KMS-11 (cell line): ENCODE data around the gene NAPEPLD.

Experiments used
- H2AFZ ChIP-seq: fragments of 200-600 bp; sonication (generic); 2 replicates; pipeline ENCODE4 v1.6.1; 2016; ENCODE audit warnings: antibody characterized with exemption, mixed run types, low read depth
- H3K27ac ChIP-seq: fragments of 200-600 bp; sonication (generic); 2 replicates; pipeline ENCODE4 v1.6.1; 2016; ENCODE audit warnings: mild to moderate bottlenecking, mixed run types
- H3K27me3 ChIP-seq: fragments of 200-600 bp; sonication (generic); 2 replicates; pipeline ENCODE4 v1.6.1; 2017; ENCODE audit warnings: mild to moderate bottlenecking, low read depth, mixed run types, moderate library complexity; ENCODE audit not compliant: insufficient read depth
- H3K36me3 ChIP-seq: fragments of 200-600 bp; sonication (generic); 2 replicates; pipeline ENCODE4 v1.6.1; 2017; ENCODE audit warnings: mild to moderate bottlenecking, mixed run types; ENCODE audit not compliant: insufficient read depth
- H3K4me1 ChIP-seq: fragments of 200-600 bp; sonication (generic); 2 replicates; pipeline ENCODE4 v1.6.1; 2016; ENCODE audit warnings: mild to moderate bottlenecking, low read depth, mixed run types; ENCODE audit not compliant: poor library complexity, severe bottlenecking
- H3K4me2 ChIP-seq: fragments of 200-600 bp; sonication (generic); 2 replicates; pipeline ENCODE4 v1.7.0; 2016; ENCODE audit warnings: mild to moderate bottlenecking, mixed run types
- H3K4me3 ChIP-seq: fragments of 200-600 bp; sonication (generic); IDR thresholded peaks from 2 replicates; pipeline ENCODE4 v1.6.1; 2017; ENCODE audit warnings: low read depth, low read length, mixed read lengths; ENCODE audit not compliant: insufficient read depth
- H3K79me2 ChIP-seq: fragments of 200-600 bp; sonication (generic); 2 replicates; pipeline ENCODE4 v1.6.1; 2016; ENCODE audit warnings: low read depth, mixed run types; ENCODE audit not compliant: insufficient read depth
- H3K9ac ChIP-seq: fragments of 200-600 bp; sonication (generic); 2 replicates; pipeline ENCODE4 v1.6.1; 2016; ENCODE audit warnings: mild to moderate bottlenecking, mixed run types
- H4K20me1 ChIP-seq: fragments of 200-600 bp; sonication (generic); 2 replicates; pipeline ENCODE4 v1.6.1; 2016; ENCODE audit warnings: mild to moderate bottlenecking, mixed run types; ENCODE audit not compliant: insufficient read depth
- TF ChIP-seq, protein P1 (sequence below): fragments of 200-600 bp; sonication (generic); conservative IDR thresholded peaks from 2 replicates; pipeline ENCODE4 v1.6.1; 2017; ENCODE audit warnings: low read depth, mild to moderate bottlenecking, antibody characterized with exemption, low read length, moderate library complexity, mixed read lengths

The NAPEPLD gene

DNA sequence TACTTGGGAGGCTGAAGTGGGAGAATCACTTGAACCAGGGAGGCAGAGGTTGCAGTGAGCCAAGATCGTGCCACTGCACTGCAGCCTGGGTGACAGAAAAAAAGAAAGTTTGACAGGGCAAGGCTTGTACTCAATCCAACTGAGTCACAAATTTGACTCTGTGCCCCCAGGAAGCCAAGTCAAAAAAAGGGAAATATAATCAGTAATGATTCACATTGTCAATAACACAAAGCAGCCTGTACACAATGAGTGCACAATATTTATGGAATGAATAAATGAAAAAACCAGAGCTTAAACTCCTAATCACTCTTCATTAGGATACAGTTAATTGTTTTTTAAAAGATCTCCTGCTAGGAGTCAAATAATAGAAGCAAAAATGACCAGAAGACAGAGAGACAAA, 6.4 kb downstream of the NAPEPLD start:
- Histone ChIP-seq H2AFZ (no peak overlapping the region), H3K4me3 (no peak overlapping the region), H4K20me1 (no peaks in the 10 kb centered on the region), H3K9ac (no peak overlapping the region), H3K36me3 (no peaks in the 10 kb centered on the region), H3K79me2 (no peaks in the 10 kb centered on the region; the same call in 1 of the 2 replicates), H3K4me2 (no peak overlapping the region), H3K27me3 (no peaks in the 10 kb centered on the region), H3K27ac (no peak overlapping the region), H3K4me1 (peaks cover 9% of the 10 kb centered on the region)
- TF ChIP-seq, protein P1, sequence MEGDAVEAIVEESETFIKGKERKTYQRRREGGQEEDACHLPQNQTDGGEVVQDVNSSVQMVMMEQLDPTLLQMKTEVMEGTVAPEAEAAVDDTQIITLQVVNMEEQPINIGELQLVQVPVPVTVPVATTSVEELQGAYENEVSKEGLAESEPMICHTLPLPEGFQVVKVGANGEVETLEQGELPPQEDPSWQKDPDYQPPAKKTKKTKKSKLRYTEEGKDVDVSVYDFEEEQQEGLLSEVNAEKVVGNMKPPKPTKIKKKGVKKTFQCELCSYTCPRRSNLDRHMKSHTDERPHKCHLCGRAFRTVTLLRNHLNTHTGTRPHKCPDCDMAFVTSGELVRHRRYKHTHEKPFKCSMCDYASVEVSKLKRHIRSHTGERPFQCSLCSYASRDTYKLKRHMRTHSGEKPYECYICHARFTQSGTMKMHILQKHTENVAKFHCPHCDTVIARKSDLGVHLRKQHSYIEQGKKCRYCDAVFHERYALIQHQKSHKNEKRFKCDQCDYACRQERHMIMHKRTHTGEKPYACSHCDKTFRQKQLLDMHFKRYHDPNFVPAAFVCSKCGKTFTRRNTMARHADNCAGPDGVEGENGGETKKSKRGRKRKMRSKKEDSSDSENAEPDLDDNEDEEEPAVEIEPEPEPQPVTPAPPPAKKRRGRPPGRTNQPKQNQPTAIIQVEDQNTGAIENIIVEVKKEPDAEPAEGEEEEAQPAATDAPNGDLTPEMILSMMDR, result no peak

DNA sequence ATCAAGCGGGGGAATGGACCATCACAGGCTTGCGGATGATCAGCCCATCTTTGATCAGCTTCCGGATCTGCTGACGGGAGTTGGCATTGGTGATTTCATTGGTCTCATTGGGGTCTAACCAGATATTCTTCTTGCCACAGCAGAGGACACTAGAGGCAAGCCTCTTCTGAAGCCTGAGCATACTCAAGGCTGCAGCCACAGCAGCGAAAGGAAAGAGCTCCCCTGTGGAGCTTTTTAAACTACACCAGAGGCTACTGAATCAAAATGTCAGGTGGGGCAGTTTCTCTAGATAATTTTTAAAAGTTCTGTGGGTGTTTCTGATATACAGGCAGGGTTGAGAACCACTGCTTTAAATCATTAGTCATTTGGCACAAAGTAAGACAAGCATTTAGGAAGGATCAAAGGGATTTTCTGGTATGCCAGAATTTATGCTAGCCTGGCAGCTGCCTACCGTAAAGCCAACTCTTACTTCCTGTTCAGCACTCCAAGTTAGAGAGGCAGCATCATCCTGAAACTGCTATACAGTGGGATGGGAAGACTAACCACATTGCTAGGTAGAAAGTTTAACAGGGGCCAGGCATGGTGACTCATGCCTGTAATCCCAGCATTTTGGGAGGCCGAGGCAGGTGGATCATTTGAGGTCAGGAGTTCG, 7.0 kb downstream of the NAPEPLD start:
- Histone ChIP-seq H3K4me1 (peaks cover 3% of the 10 kb centered on the region), H4K20me1 (no peaks in the 10 kb centered on the region), H3K4me2 (no peak overlapping the region), H3K27ac (no peak overlapping the region), H2AFZ (no peak overlapping the region), H3K79me2 (no peaks in the 10 kb centered on the region; the same call in 1 of the 2 replicates), H3K36me3 (no peaks in the 10 kb centered on the region), H3K9ac (no peak overlapping the region), H3K4me3 (no peak overlapping the region), H3K27me3 (no peaks in the 10 kb centered on the region)
- TF ChIP-seq, protein P1, result no peak

DNA sequence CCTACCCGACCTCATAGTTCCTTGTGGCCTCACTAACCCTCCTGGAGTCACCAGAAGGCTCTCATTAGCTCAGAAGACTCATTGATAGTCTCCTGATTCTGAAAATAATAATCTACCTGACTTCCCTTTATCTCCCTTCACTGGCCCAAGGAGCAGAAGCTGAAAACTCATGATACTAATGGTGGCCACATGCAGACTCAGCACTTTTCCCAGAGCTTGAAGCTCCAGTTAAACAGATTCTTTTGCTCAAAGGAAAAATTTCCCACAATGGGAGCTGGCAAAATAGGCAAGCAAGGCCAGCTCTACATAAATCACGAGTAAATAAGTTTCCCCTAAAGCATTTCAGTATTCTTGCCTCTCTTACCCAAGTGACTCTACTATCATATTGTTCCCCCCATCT, 8.2 kb downstream of the NAPEPLD start:
- Histone ChIP-seq H3K27ac (no peak overlapping the region), H3K9ac (no peak overlapping the region), H3K4me2 (no peak overlapping the region), H3K27me3 (no peaks in the 10 kb centered on the region), H4K20me1 (no peaks in the 10 kb centered on the region), H3K36me3 (no peaks in the 10 kb centered on the region), H3K4me3 (no peak overlapping the region), H3K4me1 (no peaks in the 10 kb centered on the region), H3K79me2 (no peaks in the 10 kb centered on the region; the same call in 1 of the 2 replicates), H2AFZ (no peak overlapping the region)
- TF ChIP-seq, protein P1, result no peak

DNA sequence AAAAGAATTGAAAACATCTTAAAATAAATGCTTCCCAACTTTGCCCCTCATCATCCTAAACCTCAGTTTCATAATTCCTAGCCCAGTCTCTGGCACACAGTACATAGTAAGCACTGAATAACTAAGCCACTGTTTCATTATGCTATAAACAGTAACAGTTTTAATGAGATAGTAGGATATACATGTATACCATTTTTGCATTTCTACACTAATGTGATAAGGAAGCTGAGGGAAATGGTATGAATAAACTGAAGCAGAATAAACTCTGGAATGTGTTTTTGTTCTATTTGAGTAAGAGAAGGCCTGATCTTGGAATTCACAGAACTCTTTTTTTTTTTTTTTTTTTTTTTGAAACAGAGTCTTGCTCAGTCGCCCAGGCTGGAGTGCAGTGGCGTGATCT, 8.8 kb downstream of the NAPEPLD start:
- Histone ChIP-seq H3K9ac (no peak overlapping the region), H3K4me1 (no peaks in the 10 kb centered on the region), H2AFZ (no peak overlapping the region), H3K36me3 (no peaks in the 10 kb centered on the region), H3K79me2 (no peaks in the 10 kb centered on the region), H3K4me3 (no peak overlapping the region), H3K27ac (no peak overlapping the region), H3K27me3 (no peaks in the 10 kb centered on the region), H4K20me1 (no peaks in the 10 kb centered on the region), H3K4me2 (no peak overlapping the region)
- TF ChIP-seq, protein P1, result no peak
